Measurements from ENCODE around the gene SETD1B.

GRCh38 chr12:121828306-121828705 lies 24.5 kb downstream of the SETD1B start:
- TF ChIP-seq CTCF (IDR thresholded peaks at IDR 0.05) = no peak
- no peak for TF ChIP-seq POLR2A (IDR thresholded peaks at IDR 0.05)

All from adrenal gland (tissue), 5 donors.